Effector memory CD4-positive, alpha-beta T cell (primary cell): Measurements from ENCODE around the gene ITIH4.

Source experiments
- DNase-seq, 3 donors: peaks; one replicate each; pipeline ENCODE4 v3.0.0-alpha.2; 2020
- H3K27ac ChIP-seq: 2 replicates; pipeline ENCODE4 v1.7.0; 2013; ENCODE audit warnings: mild to moderate bottlenecking, low read length, moderate library complexity; ENCODE audit not compliant: insufficient read depth, poor library complexity, severe bottlenecking
- H3K27me3 ChIP-seq: replicated peaks from 2 replicates; pipeline ENCODE4 v1.7.0; 2013; ENCODE audit warnings: mild to moderate bottlenecking, low read length; ENCODE audit not compliant: insufficient read depth, control insufficient read depth, poor library complexity, severe bottlenecking
- H3K36me3 ChIP-seq: 2 replicates; pipeline ENCODE4 v1.7.0; 2013; ENCODE audit warnings: mild to moderate bottlenecking, low read length, moderate library complexity; ENCODE audit not compliant: control insufficient read depth, insufficient read depth
- H3K4me1 ChIP-seq: 2 replicates; pipeline ENCODE4 v1.7.0; 2013; ENCODE audit warnings: low read length, mild to moderate bottlenecking; ENCODE audit not compliant: control insufficient read depth, insufficient read depth, poor library complexity, severe bottlenecking
- H3K4me3 ChIP-seq: 2 replicates; pipeline ENCODE4 v1.7.0; 2013; ENCODE audit warnings: low read length, low read depth, mild to moderate bottlenecking; ENCODE audit not compliant: insufficient read depth, poor library complexity, severe bottlenecking
- H3K9me3 ChIP-seq: 2 replicates; pipeline ENCODE4 v1.7.0; 2013; ENCODE audit warnings: mild to moderate bottlenecking, low read length, moderate library complexity; ENCODE audit not compliant: control insufficient read depth

ITIH4 gene

DNA sequence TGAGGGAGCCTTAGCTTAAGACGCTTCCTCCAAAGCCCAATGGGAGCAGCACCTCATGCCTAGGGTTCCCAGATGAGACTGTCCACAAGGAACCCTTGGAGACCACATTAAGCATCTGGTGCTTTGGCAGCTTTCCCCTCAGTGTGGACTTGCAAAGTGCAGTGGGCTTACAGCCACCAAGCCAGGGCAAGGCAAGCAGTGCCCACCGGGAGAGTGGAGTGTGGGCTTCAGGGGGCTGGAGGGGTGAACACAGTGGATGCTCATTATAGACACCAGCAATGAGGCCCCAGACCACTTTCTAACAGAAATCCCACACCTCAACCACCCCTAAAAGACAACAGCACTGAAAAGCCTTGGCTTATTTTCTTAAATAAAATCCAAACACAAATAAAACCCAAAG is 13.4 kb upstream of the ITIH4 start:
- Histone ChIP-seq H3K4me3 (no peak overlapping the region), H3K9me3 (no peaks in the 10 kb centered on the region), H3K36me3 (peaks cover 57% of the 10 kb centered on the region), H3K27ac (no peak overlapping the region), H3K4me1 (peaks cover 3% of the 10 kb centered on the region), H3K27me3 (no peaks in the 10 kb centered on the region)
- DNase-seq, result no peak

GRCh38 chr3:52843108-52843865 is 12.8 kb upstream of the ITIH4 start:
- H3K9me3 ChIP-seq, result no peaks in the 10 kb centered on the region
- H3K27me3 ChIP-seq, result no peaks in the 10 kb centered on the region
- H3K27ac ChIP-seq, result no peak overlapping the region
- no peak for DNase-seq
- no peak overlapping the region for H3K4me3 ChIP-seq
- peaks cover 51% of the 10 kb centered on the region for H3K36me3 ChIP-seq
- peaks cover 4% of the 10 kb centered on the region for H3K4me1 ChIP-seq

DNA sequence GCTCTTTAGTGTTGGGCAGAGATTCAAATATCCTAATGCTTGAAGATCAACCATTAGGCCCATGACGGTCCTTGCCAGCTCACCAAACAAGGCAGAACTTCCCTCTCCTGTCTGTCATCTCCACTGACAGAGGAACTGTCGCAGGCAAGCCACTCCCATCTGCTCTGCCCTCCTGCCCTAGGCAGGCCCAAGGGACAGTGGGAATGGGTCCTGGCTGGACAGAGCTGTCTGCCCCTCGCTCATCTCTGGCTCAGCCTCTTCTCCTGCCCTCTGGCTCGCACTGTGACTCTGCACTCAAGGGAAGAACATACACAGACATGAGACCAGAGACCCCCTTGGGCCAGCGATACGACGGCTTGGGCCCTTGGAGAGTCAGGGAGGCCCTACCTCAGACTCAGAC is 12.0 kb upstream of the ITIH4 start:
- Histone ChIP-seq H3K27me3 (no peaks in the 10 kb centered on the region), H3K4me1 (peaks cover 4% of the 10 kb centered on the region), H3K27ac (no peak overlapping the region), H3K4me3 (no peak overlapping the region), H3K36me3 (peaks cover 44% of the 10 kb centered on the region), H3K9me3 (no peaks in the 10 kb centered on the region)
- DNase-seq, result no peak

GRCh38 chr3:52841981-52842340 is 11.5 kb upstream of the ITIH4 start:
- Histone ChIP-seq H3K9me3 (no peaks in the 10 kb centered on the region), H3K4me1 (peaks cover 4% of the 10 kb centered on the region)

GRCh38 chr3:52841211-52841980 is 10.9 kb upstream of the ITIH4 start:
- DNase-seq, result no peak

More at GRCh38 chr3:52841981-52842340, 11.5 kb upstream of the ITIH4 start:
- H3K27ac ChIP-seq, result no peak overlapping the region
- H3K4me3 ChIP-seq, result no peak overlapping the region
- no peak for DNase-seq
- peaks cover 47% of the 10 kb centered on the region for H3K36me3 ChIP-seq
- H3K27me3 ChIP-seq, result no peaks in the 10 kb centered on the region

DNA sequence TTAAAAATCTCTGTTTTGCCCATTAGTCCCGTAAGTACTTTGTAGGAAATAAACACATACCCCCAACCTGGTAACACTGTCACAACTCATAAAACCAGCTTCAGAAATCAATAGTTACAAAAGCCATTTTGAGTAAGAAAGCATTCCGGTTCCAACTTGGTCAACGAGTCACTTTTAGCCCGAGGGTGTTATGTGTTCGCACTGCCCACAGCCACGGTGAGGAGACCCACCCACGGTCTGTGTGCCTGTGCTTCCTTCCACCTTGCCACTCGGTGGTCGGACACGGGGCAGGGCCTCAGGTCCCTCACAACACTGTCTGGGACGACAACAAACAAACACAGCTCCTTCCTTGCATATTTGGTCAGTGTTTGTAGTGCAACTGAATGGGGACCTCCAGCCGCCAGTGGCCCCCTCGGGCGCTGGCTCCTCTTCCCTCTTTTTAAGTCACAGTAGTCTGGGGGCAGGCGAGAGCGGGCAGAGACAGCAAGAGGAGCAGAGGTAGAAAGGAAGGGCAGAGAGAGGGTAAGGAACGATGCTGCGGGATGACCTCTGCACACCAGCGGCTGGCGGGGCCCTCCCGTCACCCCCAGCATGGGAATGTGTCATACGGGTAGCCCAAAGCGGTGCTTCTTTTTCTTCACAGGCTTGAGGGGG is 9.5 kb upstream of the ITIH4 start:
- no peak for DNase-seq
- Histone ChIP-seq H3K27me3 (no peaks in the 10 kb centered on the region), H3K9me3 (no peaks in the 10 kb centered on the region), H3K4me3 (no peak overlapping the region), H3K4me1 (peaks cover 4% of the 10 kb centered on the region), H3K27ac (no peak overlapping the region), H3K36me3 (peaks cover 60% of the 10 kb centered on the region)

More at GRCh38 chr3:52841211-52841980, 10.9 kb upstream of the ITIH4 start:
- Histone ChIP-seq H3K4me3 (no peak overlapping the region), H3K36me3 (peaks cover 47% of the 10 kb centered on the region), H3K27ac (no peak overlapping the region), H3K9me3 (no peaks in the 10 kb centered on the region), H3K4me1 (peaks cover 4% of the 10 kb centered on the region), H3K27me3 (no peaks in the 10 kb centered on the region)

DNA sequence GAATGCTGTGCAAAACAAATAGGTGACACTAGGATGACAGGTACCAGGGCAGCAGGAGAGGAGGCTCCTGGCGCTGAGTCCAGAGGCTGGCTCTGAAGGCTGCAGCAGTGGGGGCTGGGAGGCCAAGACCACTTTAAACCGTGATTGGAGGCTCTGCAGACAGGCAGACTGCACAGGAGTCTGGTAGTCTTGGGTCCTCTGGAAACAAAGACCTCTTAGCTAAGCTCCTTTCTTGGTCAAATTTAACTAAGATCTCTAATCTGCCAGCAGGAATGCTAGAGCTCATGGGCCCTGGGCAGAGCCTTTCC is 8.8 kb upstream of the ITIH4 start:
- Histone ChIP-seq H3K27me3 (no peaks in the 10 kb centered on the region), H3K4me3 (no peak overlapping the region), H3K36me3 (peaks cover 57% of the 10 kb centered on the region)

GRCh38 chr3:52838561-52839267 is 8.2 kb upstream of the ITIH4 start:
- H3K27me3 ChIP-seq, result no peaks in the 10 kb centered on the region
- no peaks in the 10 kb centered on the region for H3K9me3 ChIP-seq
- no peak for DNase-seq
- no peak overlapping the region for H3K4me3 ChIP-seq
- peaks cover 52% of the 10 kb centered on the region for H3K36me3 ChIP-seq
- H3K4me1 ChIP-seq, result peaks cover 4% of the 10 kb centered on the region
- no peak overlapping the region for H3K27ac ChIP-seq

More for the DNA sequence above, 8.8 kb upstream of the ITIH4 start:
- Histone ChIP-seq H3K4me1 (peaks cover 4% of the 10 kb centered on the region), H3K27ac (no peak overlapping the region), H3K9me3 (no peaks in the 10 kb centered on the region)
- no peak for DNase-seq

DNA sequence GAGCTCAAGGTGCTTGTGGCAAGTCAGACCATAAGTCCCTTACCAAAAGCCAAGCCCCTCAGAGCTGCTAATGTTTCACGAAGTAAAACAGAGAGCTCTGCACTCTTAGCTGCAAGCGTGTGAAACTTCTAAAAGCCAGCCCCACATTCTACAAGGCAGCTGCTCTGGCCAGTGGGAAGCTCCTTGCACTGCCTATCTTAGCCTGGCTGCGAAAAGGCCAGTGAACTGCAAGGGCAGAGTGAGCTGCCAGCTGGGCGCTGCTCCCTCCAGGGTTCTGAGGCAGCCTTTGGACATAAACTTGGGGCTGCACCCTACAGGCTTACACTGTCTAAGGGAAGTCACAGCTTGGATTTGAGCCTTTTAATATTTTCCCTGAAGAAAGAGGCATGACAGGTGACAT is 6.5 kb upstream of the ITIH4 start:
- no peak overlapping the region for H3K27ac ChIP-seq
- no peaks in the 10 kb centered on the region for H3K9me3 ChIP-seq
- no peaks in the 10 kb centered on the region for H3K27me3 ChIP-seq
- DNase-seq, result no peak
- H3K4me3 ChIP-seq, result no peak overlapping the region
- peaks cover 36% of the 10 kb centered on the region for H3K36me3 ChIP-seq
- H3K4me1 ChIP-seq, result peaks cover 4% of the 10 kb centered on the region
